Body of pancreas (tissue), 4 donors: ENCODE measurements around the gene FRMPD3. TPM values are rescaled to one million over a fixed set of nuclear protein-coding genes. Genes with fewer than 3 reads are reported as not detected.

ENCODE experiments used
- ATAC-seq: fragments of 150-250 bp; one replicate; pipeline ENCODE4 v1.9.1; 2016
- DNase-seq, 4 donors: peaks; one replicate each; pipeline ENCODE4 v3.0.0-alpha.2; 2019
- H3K27ac ChIP-seq, 4 donors: fragments of 200-600 bp; sonication (generic); 1 replicate in 3 of 4; 2 replicates in 1 of 4; pipeline versions ENCODE4 v1.5.1 to v1.6.1; 2016 to 2019; ENCODE audit warnings: mild to moderate bottlenecking in 1 of 4, mixed read lengths in 1 of 4, moderate library complexity in 1 of 4
- H3K27me3 ChIP-seq, 2 donors: fragments of 200-600 bp; sonication (generic); one replicate each; pipeline ENCODE4 v1.6.0; 2016; ENCODE audit warnings: mild to moderate bottlenecking in 1 of 2
- H3K36me3 ChIP-seq, 2 donors: fragments of 200-600 bp; sonication (generic); replicated peaks in 1 of 2; 2 replicates each; pipeline ENCODE4 v1.5.1; 2016; ENCODE audit warnings: low read depth in 2 of 2; ENCODE audit not compliant: insufficient read depth in 1 of 2
- H3K4me1 ChIP-seq: fragments of 200-600 bp; sonication (generic); one replicate; pipeline ENCODE4 v1.6.0; 2016
- H3K4me3 ChIP-seq, 2 donors: fragments of 200-600 bp; sonication (generic); 1 replicate in 1 of 2; 2 replicates in 1 of 2; pipeline ENCODE4 v1.5.1; 2016 to 2019
- H3K9me3 ChIP-seq, 3 donors: fragments of 200-600 bp; sonication (generic); 1 replicate in 2 of 3; 2 replicates in 1 of 3; pipeline ENCODE4 v1.5.1; 2016
- POLR2A ChIP-seq, 3 donors: fragments of 450-650 bp; IDR thresholded peaks; one replicate each; pipeline ENCODE4 v1.6.1; 2016; ENCODE audit warnings: antibody characterized with exemption in 3 of 3, mild to moderate bottlenecking in 2 of 3
- WGBS, 2 donors: methylation state at CpG; one replicate each; pipeline ENCODE4 v1.1.5; 2017; 5-methylcytosine and 5-hydroxymethylcytosine counted together
- intact Hi-C: fragments of 100-400 bp; cut with DNase I; formaldehyde crosslinking; loops from one replicate; pipeline ENCODE4 v1.15.1; 2023
- total RNA-seq, 2 donors: library from RNA; depleted of rRNA; stranded (reverse); fragments of >200 nt; gene quantifications; one replicate each; pipeline ENCODE4 v1.1.0, GENCODE V29; 2016
- TF ChIP-seq, protein P1 (sequence below), 7 experiments: fragments of 450-650 bp in 4 of 7; fragments of 200-600 bp in 3 of 7; sonication (generic) in 3 of 7; IDR thresholded peaks; one replicate each; pipeline ENCODE4 v1.5.1; 2016 to 2019; ENCODE audit warnings: antibody characterized with exemption in 7 of 7

FRMPD3 gene
- total RNA-seq, 2 donors from 2014 or later: 0.26 TPM; not detected in 1

DNA sequence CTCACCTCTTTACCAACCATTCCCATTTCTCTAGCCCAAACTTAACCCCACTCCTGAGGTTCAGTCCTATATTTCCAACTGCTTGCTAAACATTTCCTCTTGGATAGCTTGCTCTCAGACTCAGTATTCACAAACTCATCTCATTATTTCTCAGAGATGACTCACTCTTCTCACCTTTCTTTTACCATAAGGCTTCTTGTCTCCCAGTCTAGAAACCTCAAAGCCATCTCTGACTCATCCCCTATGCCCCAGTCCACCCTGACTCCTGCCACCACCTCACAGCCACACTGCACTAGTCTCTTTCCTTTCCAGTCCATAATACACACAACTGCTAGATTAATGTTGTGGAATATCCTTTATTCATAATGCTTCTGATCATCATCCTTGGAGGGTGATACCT is 4.8 kb downstream of the FRMPD3 start:
- intact Hi-C loops: no loop called here
- no peak for ATAC-seq
- no peak overlapping the region for H3K27ac ChIP-seq
- H3K27me3 ChIP-seq: no peaks in the 10 kb centered on the region
- H3K36me3 ChIP-seq: no peaks in the 10 kb centered on the region
- TF ChIP-seq, protein P1, sequence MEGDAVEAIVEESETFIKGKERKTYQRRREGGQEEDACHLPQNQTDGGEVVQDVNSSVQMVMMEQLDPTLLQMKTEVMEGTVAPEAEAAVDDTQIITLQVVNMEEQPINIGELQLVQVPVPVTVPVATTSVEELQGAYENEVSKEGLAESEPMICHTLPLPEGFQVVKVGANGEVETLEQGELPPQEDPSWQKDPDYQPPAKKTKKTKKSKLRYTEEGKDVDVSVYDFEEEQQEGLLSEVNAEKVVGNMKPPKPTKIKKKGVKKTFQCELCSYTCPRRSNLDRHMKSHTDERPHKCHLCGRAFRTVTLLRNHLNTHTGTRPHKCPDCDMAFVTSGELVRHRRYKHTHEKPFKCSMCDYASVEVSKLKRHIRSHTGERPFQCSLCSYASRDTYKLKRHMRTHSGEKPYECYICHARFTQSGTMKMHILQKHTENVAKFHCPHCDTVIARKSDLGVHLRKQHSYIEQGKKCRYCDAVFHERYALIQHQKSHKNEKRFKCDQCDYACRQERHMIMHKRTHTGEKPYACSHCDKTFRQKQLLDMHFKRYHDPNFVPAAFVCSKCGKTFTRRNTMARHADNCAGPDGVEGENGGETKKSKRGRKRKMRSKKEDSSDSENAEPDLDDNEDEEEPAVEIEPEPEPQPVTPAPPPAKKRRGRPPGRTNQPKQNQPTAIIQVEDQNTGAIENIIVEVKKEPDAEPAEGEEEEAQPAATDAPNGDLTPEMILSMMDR (IDR thresholded peaks at IDR 0.05): no peak
- TF ChIP-seq POLR2A (IDR thresholded peaks at IDR 0.05): no peak
- H3K9me3 ChIP-seq: no peaks in the 10 kb centered on the region
- no peak for DNase-seq
- no peak overlapping the region for H3K4me3 ChIP-seq
- H3K4me1 ChIP-seq: no peaks in the 10 kb centered on the region

DNA sequence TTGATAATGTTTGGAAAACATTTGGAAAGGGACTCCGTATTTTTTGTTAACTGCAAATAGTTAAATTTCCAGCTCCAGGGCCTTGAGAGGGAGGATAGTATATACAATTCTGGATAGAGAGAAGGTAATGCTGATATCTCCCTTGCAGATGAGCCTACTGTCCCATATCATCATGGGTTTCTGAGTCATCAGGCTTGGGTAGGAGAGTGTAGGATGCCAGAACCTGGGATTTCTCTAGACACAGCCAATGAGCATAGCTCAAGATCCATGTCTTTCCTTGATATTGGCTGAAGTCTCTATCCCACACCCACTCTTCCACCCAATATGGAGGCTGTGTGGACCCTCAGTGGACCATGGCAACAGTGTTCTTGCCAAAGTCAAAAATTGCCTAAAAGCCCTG is 7.8 kb downstream of the FRMPD3 start:
- Histone ChIP-seq H3K27ac (no peak overlapping the region), H3K4me1 (no peaks in the 10 kb centered on the region), H3K4me3 (no peak overlapping the region), H3K9me3 (no peaks in the 10 kb centered on the region), H3K36me3 (no peaks in the 10 kb centered on the region), H3K27me3 (no peaks in the 10 kb centered on the region)
- no peak for ATAC-seq
- 62 to 93% methylated on average over 1 of the region's 1 CpG for WGBS, 2 donors
- intact Hi-C loops: no loop called here
- no peak for TF ChIP-seq POLR2A (IDR thresholded peaks at IDR 0.05)
- TF ChIP-seq, protein P1 (IDR thresholded peaks at IDR 0.05): no peak
- no peak for DNase-seq

DNA sequence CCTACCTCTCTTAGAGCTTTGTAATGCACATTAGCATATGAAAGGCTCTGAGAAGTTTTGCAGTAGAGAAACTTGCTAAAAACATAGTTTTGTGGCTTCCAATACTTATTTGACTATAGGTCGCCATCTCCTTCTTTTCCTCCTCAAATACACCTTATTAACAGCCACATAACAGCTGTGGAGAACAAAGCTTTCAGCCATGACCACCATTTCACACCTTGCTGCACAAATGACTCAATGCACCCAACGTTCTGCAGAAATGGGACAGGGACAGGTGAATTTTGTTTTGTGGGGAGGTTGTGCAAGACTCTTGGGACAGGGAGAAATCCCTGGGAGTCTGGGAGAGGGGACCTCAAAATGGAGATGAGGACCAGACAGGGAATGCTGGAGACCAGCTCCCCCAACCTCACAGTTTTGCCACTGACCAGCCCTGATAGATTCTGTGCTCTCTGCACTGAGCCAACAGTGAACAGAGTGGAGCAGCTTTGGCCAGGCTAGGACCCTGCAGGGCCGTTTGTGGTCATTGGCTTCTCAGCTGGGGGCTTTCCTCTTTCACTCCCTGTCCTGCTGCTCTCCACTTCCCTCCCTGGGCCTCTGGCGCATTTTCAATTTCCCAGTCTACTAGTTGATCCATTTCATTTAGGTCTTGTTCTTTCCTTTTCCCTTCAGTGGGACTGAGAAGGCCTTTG is 16.6 kb downstream of the FRMPD3 start:
- Histone ChIP-seq H3K4me1 (no peaks in the 10 kb centered on the region), H3K36me3 (no peaks in the 10 kb centered on the region), H3K27me3 (no peaks in the 10 kb centered on the region), H3K9me3 (no peaks in the 10 kb centered on the region), H3K4me3 (no peak overlapping the region), H3K27ac (no peak overlapping the region)
- WGBS, 2 donors: 58 to 70% methylated on average over 3 to 4 of the region's 4 CpGs
- ATAC-seq: no peak
- DNase-seq: no peak
- intact Hi-C loops: no loop called here
- TF ChIP-seq, protein P1 (IDR thresholded peaks at IDR 0.05): no peak
- no peak for TF ChIP-seq POLR2A (IDR thresholded peaks at IDR 0.05)

DNA sequence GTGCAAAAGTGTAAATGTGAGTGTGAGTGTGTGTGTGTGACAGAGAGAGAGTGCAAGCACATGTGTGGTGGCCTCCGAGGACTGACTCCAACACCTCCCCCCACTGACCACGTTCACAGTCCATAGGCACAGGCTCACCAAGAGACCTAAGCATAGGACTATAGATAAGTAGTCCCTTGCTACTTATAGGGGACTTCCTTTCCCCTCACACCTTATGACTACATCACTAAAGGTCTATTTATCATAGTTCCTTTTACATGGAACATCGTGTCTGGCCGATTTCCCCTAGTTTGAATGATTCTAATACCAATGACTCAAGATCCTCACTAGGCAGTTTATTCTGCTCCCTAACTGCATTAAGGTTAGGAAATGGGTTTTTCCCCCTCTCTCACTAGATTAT is 17.8 kb downstream of the FRMPD3 start:
- no peak for TF ChIP-seq POLR2A (IDR thresholded peaks at IDR 0.05)
- TF ChIP-seq, protein P1 (IDR thresholded peaks at IDR 0.05): no peak
- no peaks in the 10 kb centered on the region for H3K4me1 ChIP-seq
- H3K27me3 ChIP-seq: no peaks in the 10 kb centered on the region
- 62 to 86% methylated on average over 4 of the region's 4 CpGs for WGBS, 2 donors
- ATAC-seq (no peak), DNase-seq (no peak)
- no peaks in the 10 kb centered on the region for H3K9me3 ChIP-seq
- H3K36me3 ChIP-seq: no peaks in the 10 kb centered on the region
- no peak overlapping the region for H3K27ac ChIP-seq
- intact Hi-C loops: no loop called here
- H3K4me3 ChIP-seq: no peak overlapping the region

DNA sequence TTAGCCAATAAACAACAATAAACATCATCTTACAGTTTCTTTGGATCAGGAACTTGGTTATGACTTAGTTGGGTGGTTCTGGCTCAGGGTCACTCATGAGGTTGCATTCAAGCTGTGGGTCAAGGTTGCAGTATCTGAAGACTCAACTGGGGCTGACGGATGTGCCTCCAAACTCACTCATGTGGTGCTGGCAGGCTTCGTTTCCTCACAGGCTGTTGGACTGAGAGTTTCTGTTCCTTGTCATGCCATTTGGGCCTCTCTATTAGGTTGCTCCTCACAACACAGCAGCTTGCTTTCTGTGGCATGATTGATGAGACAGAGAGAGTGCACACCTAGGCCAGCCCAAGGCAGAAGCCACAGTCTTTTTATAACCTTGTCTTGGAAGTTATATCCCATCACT is 20.7 kb downstream of the FRMPD3 start:
- H3K36me3 ChIP-seq: no peaks in the 10 kb centered on the region
- H3K4me3 ChIP-seq: no peak overlapping the region
- intact Hi-C loops: no loop called here
- 83% methylated on average over 2 of the region's 2 CpGs; no CpG with 5 or more reads in 1 of the 2 donors for whole genome bisulfite sequencing, 2 donors
- H3K9me3 ChIP-seq: no peaks in the 10 kb centered on the region
- no peaks in the 10 kb centered on the region for H3K27me3 ChIP-seq
- H3K4me1 ChIP-seq: no peaks in the 10 kb centered on the region
- no peak for DNase-seq
- TF ChIP-seq, protein P1 (IDR thresholded peaks at IDR 0.05): no peak
- no peak for TF ChIP-seq POLR2A (IDR thresholded peaks at IDR 0.05)
- ATAC-seq: no peak
- no peak overlapping the region for H3K27ac ChIP-seq
